Prostate gland (tissue), 2 donors: Measurements from ENCODE around the gene CCDC192. TPM values are rescaled to one million over a fixed set of nuclear protein-coding genes. Genes with fewer than 3 reads are reported as not detected.

Experiments
- DNase-seq: peaks from one replicate; pipeline ENCODE4 v3.0.0-alpha.2; 2019; ENCODE audit warnings: low spot score
- H3K27ac ChIP-seq, 2 donors: fragments of 200-600 bp; sonication (generic); 2 replicates each; pipeline ENCODE4 v1.5.1; 2017 to 2019
- H3K27me3 ChIP-seq: fragments of 200-600 bp; sonication (generic); replicated peaks from 2 replicates; pipeline ENCODE4 v1.5.1; 2019; ENCODE audit not compliant: insufficient read depth
- H3K36me3 ChIP-seq, 2 donors: fragments of 200-600 bp; sonication (generic); 1 replicate in 1 of 2; 2 replicates in 1 of 2; pipeline versions ENCODE4 v1.5.1 to v1.8.1; 2017 to 2019
- H3K4me1 ChIP-seq: fragments of 200-600 bp; sonication (generic); replicated peaks from 2 replicates; pipeline ENCODE4 v1.5.1; 2019
- H3K4me3 ChIP-seq, 2 donors: fragments of 200-600 bp; sonication (generic); 2 replicates each; pipeline ENCODE4 v1.5.1; 2017 to 2019
- H3K9me3 ChIP-seq: fragments of 200-600 bp; sonication (generic); 2 replicates; pipeline ENCODE4 v1.5.1; 2017
- CTCF ChIP-seq, 4 experiments: fragments of 200-600 bp in 2 of 4; fragments of 450-650 bp in 2 of 4; sonication (generic) in 2 of 4; IDR thresholded peaks; 1 replicate in 3 of 4; 2 replicates in 1 of 4; pipeline ENCODE4 v1.5.1; 2016 to 2019; ENCODE audit warnings: antibody characterized with exemption in 4 of 4, mild to moderate bottlenecking in 2 of 4, moderate library complexity in 2 of 4
- POLR2A ChIP-seq: fragments of 450-650 bp; IDR thresholded peaks from one replicate; pipeline ENCODE4 v1.6.1; 2016; ENCODE audit warnings: antibody characterized with exemption, mild to moderate bottlenecking
- POLR2AphosphoS5 ChIP-seq: sonication (generic); formaldehyde crosslinking; IDR thresholded peaks from one replicate; pipeline ENCODE4 v1.6.1; 2017; ENCODE audit warnings: antibody characterized with exemption
- WGBS: methylation state at CpG from one replicate; pipeline ENCODE4 v1.1.5; 2018; 5-methylcytosine and 5-hydroxymethylcytosine counted together
- intact Hi-C: fragments of 100-400 bp; cut with DNase I; formaldehyde crosslinking; loops from one replicate; pipeline ENCODE4 v1.14.2; 2022
- total RNA-seq, 2 donors: library from RNA; depleted of rRNA; stranded (reverse); fragments of >200 nt; gene quantifications; one replicate each; pipeline ENCODE4 v1.1.0, GENCODE V29; 2016

Gene CCDC192
- total RNA-seq, 2 donors from 2014 or later = not detected

DNA sequence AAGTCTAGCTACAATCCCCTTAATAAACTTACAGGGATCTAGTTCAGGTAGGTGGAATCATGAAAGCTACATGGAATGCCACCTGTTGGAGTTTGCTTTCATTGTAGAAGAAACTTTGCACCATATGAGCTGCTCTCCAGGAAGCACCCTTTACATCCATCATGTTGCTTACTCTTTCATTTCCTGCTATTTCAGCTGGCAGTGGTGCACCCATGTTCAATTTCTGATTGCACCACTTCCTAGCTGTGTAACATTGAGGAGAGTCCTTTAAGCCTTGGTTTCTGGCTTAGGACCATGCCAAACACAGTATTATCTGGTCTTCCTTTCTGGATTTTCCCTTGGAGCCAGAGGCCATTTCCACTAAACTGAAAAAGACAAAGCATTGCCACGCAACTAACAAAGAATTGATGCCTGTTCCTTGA is 257.1 kb downstream of the CCDC192 start:
- no peaks in the 10 kb centered on the region for H3K4me1 ChIP-seq

DNA sequence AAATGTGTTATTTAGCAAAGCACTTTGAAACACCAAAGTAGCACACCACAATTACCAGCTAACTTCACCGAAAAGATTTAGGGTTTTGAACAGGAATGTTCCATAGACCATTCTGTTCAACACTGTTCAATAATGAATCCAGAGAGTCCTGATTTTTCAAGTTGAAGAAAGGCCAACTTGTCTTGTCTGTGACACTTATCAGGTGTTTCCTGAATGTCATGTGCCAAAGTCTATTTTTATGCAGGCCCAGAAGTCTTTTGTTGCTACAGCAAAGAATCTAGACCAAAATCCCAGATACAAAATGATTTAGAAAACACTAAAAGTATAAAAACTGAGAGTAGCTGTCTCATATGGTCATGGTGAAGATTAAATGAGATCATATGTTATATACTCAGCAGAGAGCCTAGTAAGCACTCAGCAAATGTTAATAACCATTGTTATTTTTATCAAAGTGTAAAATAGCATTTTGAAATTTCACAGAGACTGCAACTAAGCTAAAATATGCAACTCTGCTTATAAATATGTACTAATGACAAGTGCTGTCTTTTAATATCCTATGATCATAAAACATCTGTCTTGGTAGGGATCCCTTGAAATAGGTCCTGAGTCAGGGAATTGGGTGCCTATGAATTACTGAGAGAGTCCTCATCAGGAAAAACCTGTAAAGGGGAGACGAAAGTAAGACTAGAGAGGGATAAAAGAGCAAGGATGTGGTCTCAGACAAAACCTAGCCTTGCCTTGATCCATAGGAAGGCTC is 258.0 kb downstream of the CCDC192 start:
- Histone ChIP-seq H3K9me3 (no peaks in the 10 kb centered on the region), H3K36me3 (no peaks in the 10 kb centered on the region), H3K4me1 (no peaks in the 10 kb centered on the region), H3K27ac (no peak overlapping the region), H3K4me3 (no peak overlapping the region), H3K27me3 (no peaks in the 10 kb centered on the region)
- intact Hi-C loops = no loop called here
- whole genome bisulfite sequencing = 83% methylated on average over 2 of the region's 2 CpGs
- no peak for DNase-seq
- TF ChIP-seq POLR2AphosphoS5 (no peak), POLR2A (no peak), CTCF (IDR thresholded peaks at IDR 0.05) (no peak)

More for the DNA sequence above, 257.1 kb downstream of the CCDC192 start:
- Histone ChIP-seq H3K4me3 (no peak overlapping the region), H3K9me3 (no peaks in the 10 kb centered on the region), H3K36me3 (no peaks in the 10 kb centered on the region), H3K27ac (no peak overlapping the region), H3K27me3 (no peaks in the 10 kb centered on the region)
- WGBS = 68% methylated on average over 1 of the region's 1 CpG
- no peak for DNase-seq
- TF ChIP-seq POLR2A = no peak
- no peak for TF ChIP-seq POLR2AphosphoS5
- TF ChIP-seq CTCF (IDR thresholded peaks at IDR 0.05) = no peak
- intact Hi-C loops = no loop called here

GRCh38 chr5:127961763-127962145 is 258.6 kb downstream of the CCDC192 start:
- 93% methylated on average over 3 of the region's 3 CpGs for WGBS
- Histone ChIP-seq H3K36me3 (no peaks in the 10 kb centered on the region), H3K9me3 (no peaks in the 10 kb centered on the region), H3K27ac (no peak overlapping the region), H3K27me3 (no peaks in the 10 kb centered on the region), H3K4me1 (no peaks in the 10 kb centered on the region), H3K4me3 (no peak overlapping the region)
- intact Hi-C loops = no loop called here
- no peak for DNase-seq
- TF ChIP-seq POLR2AphosphoS5 (no peak), CTCF (IDR thresholded peaks at IDR 0.05) (no peak), POLR2A (no peak)

DNA sequence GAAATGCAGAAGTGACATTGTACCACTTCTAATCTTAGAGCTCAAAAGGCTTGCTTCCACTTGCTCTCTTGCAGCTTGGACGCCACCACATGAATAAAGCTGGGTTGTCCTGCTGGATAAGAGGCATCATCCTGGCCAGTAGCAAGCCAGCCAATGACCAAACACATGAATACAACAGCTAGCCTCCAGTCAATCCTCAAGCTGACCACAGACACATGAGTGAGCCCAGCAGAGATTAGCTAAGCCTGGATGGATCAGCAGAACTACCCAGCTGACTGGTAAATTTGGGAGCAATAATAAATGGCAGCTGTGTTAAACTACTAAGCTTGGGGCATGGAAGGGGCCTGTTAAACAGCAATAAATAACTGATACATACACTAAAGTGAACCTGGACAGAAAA is 259.3 kb downstream of the CCDC192 start:
- H3K36me3 ChIP-seq = no peaks in the 10 kb centered on the region
- TF ChIP-seq POLR2A (no peak), CTCF (IDR thresholded peaks at IDR 0.05) (no peak), POLR2AphosphoS5 (no peak)
- WGBS = 88% methylated on average over 1 of the region's 1 CpG
- H3K4me1 ChIP-seq = no peaks in the 10 kb centered on the region
- intact Hi-C loops = no loop called here
- no peak overlapping the region for H3K4me3 ChIP-seq
- no peaks in the 10 kb centered on the region for H3K27me3 ChIP-seq
- no peak overlapping the region for H3K27ac ChIP-seq
- DNase-seq = no peak
- H3K9me3 ChIP-seq = no peaks in the 10 kb centered on the region

DNA sequence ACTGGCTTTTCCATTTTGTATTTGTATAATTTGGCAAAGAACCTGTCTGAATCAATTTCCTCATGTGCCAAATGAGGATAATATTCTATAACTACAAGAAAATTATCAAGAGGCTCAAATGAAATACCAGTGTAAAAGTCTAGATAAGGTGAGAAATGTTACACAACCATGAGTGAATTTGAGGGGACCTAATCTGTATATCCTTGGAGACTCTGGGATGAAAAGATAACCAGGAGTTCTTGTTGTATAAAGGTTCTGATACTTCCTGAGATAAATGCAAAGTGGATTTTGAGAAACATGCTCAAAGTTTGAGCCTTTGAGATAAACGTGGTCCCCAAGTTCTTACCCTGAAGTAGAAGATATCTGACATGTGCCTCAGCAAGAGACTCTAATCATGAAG is 260.0 kb downstream of the CCDC192 start:
- Histone ChIP-seq H3K4me1 (no peaks in the 10 kb centered on the region), H3K27me3 (no peaks in the 10 kb centered on the region), H3K4me3 (no peak overlapping the region), H3K36me3 (no peaks in the 10 kb centered on the region), H3K9me3 (no peaks in the 10 kb centered on the region), H3K27ac (no peak overlapping the region)
- intact Hi-C loops = no loop called here
- TF ChIP-seq POLR2A = no peak
- no peak for DNase-seq
- WGBS = 66% methylated on average over 1 of the region's 1 CpG
